GM21825 (cell line): ENCODE measurements around the gene TRDMT1.

Experiments
- ATAC-seq: cut with Tn5 transposase; IDR thresholded peaks from one replicate; pipeline ENCODE4 v1.9.1; 2021; ENCODE audit warnings: mild to moderate bottlenecking, moderate library complexity; ENCODE audit not compliant: unreplicated experiment

The TRDMT1 gene

DNA sequence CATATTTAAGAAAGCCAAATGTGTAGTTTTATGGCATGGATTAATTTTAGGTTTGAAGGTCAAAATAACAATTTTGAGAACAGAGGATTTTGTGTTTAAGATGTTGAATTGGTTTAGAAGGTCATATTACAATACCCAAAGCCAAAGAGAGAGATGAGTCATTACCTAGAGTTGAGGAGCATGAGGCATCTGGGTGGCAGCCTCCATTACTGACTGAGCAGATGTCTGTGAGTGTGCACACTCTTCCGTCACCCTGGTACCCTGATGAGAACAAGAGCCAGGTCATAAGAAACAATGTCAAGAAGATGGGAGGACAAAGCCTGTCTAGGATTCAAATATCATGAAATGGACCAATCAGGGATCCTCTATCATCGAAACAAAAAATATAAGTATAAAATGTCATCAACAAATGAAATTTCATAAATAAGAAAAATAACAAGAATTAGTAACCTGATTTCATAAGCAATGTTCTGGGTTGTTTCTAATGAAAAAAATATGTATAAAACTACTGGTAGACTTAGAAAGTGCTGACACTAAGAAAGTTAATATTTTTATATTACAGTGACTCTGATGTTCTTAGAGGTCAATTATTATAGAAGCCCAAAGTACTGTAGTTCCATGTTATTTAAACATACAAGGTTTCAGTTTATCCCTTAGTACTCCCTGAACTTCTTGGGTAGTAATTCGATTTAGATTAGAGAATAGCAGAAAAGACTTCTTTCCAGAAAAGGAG lies 91.8 kb downstream of the TRDMT1 start:
- no peak for ATAC-seq

DNA sequence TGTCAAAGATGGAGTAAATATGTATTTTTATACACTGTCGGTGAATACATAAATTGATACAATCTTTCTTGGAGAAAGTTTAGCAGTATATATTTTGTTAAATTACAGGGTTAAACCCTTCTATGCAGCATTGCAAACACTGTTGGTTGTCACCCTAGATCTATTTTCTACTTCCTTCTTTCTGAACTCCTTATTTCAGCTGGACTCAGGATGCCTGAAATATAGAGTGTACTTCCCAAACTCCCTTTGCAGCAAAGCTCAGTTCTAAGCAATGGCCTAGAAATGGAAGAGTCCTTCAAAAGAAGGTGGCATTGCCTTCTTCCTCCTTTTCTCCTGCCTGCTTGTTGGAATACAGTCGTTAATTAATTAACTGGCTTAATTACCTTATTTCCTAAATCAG lies 92.4 kb downstream of the TRDMT1 start:
- no peak for ATAC-seq

DNA sequence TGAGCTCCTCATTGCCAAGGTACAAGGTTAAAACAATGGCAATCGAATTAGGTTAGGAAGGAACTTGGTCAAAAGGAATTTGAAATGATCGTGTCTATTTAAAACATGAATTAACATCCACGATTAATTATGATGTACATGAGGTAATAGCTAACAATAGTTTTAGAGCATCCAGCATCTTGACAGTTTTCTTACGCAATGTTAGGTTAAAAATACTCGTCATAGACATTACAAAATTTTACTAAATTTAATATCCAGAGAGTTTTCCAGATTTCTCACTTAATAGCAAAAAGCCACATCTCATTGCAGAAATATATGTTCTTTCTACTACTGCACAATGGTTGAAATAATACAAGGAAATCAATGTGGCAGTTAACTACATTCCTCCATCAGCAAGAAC lies 94.5 kb downstream of the TRDMT1 start:
- ATAC-seq: no peak

DNA sequence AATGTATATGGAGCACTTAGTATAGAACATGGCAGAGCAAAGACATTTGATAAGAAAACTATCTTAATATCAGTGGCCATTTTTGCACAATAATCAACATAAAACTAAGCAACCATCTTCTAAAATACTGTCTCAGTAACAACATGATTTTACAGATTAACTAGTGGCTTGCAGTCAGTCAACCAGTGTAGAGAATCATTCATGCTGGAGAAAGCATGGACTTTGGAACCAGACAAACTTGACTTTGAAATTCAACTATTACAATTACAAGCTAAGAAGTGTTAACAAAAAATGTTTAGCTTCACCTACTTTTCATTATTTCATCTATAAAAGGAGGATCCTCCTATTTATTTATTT lies 99.6 kb downstream of the TRDMT1 start:
- ATAC-seq: no peak

DNA sequence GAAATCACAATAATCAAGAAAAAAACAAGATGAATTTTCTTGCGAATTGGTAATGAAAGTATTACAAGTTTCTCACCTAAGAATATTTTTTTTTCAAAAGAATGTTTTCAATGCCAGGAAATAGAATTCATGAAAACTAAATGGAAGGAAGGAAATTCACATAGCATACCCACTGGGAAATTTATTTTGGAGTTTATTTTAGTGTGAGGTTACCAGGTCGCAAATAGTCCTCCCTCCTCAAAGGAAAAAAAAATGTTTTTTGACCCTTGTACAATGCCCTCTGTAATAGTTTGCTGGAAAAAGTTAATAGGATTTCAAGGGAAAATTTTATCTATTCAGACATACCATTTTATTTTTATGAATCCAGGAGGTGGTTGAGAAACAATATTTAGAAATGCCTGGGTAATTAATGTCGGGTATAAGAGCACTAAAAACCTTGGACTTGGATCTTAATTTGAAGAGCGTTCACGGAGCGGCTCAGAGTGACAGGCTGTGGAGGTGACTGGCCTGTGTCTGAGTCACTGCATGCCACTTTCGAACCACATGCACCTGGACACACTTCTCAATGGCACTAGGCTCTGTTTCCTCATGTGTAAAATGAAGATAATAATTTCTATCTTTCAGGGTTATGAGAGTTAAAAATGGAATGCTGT lies 100.1 kb downstream of the TRDMT1 start:
- no peak for ATAC-seq

DNA sequence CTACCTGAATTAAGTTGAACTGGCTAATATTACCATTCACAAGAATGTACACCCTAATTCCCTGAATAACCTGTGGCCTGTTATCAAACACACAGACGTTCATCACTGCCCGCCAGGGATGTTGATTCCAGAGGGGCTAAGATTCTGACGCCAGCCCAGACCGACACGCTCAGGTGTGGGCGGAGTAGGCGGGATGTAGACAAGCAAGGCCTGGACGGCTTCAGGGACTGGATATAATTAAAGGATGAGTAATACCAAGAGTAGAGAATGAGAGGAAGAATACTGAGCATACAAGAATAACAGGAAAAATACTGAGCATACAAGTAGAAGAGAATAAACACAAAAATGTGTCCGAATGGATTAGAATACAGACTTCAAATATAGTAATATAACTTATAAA lies 100.9 kb downstream of the TRDMT1 start:
- no peak for ATAC-seq

DNA sequence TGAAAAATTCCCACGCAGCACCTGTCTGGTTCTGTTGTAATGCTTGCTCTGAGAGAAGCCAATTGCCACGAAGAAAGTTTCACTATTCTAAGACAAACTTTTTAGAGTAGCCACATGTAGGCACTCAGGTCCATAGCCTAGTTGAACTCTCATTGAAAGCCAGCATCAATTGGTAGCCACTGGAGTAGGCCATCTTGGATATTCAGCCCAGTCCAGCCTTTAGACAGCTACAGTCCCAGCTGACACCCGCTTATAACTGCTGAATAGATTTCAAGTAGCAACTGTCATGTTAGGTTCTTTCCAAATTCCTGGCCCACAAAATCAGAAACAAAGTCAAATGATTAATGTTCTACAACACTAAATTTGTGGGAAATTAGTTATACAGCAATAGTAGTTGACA lies 103.5 kb downstream of the TRDMT1 start:
- no peak for ATAC-seq
